SU-DHL-6 (cell line): ENCODE data around the gene PARP12.

ENCODE experiments used
- CTCF ChIP-seq: fragments of 200-600 bp; sonication (generic); IDR thresholded peaks from one replicate; pipeline ENCODE4 v1.5.1; 2017; ENCODE audit warnings: antibody characterized with exemption, mild to moderate bottlenecking, low read length, moderate library complexity; ENCODE audit not compliant: insufficient read depth, poor library complexity, severe bottlenecking
- EZH2phosphoT487 ChIP-seq: fragments of 200-600 bp; sonication (generic), shearing (Covaris generic); conservative IDR thresholded peaks from 2 replicates; pipeline ENCODE4 v1.6.1; 2018; ENCODE audit warnings: mild to moderate bottlenecking, antibody characterized with exemption, low read length, moderate library complexity, mixed read lengths

- no peak for TF ChIP-seq CTCF
- no peak for TF ChIP-seq EZH2phosphoT487
Measured at GRCh38 chr7:139998572-139998971, 64.2 kb downstream of the PARP12 start.
